Right renal pelvis (tissue), 4 donors: ENCODE results near the gene SSC4D. TPM values are rescaled to one million over a fixed set of nuclear protein-coding genes. Genes with fewer than 3 reads are reported as not detected.
"Not testable (repeated sequence)": the region's sequence is repeated elsewhere in the genome, so short reads cannot be mapped to it uniquely, and the experiment has no call there.

Experiments
- DNase-seq, 4 donors: peaks; one replicate each; pipeline ENCODE4 v3.0.0-alpha.2; 2013; ENCODE audit warnings: low read depth in 4 of 4, low spot score in 3 of 4, missing footprints in 1 of 4
- polyA plus RNA-seq, 4 donors: library from polyadenylated mRNA; unstranded; fragments of 120-200 nt; gene quantifications; one replicate each; pipeline ENCODE4 v1.2.1, GENCODE V29; 2013; ENCODE audit not compliant: insufficient read length in 4 of 4

Gene SSC4D
- polyA plus RNA-seq, 4 donors: 4.3 to 5.2 (median 4.5) TPM

- no peak for DNase-seq
Measured at GRCh38 chr7:76423666-76424412, 14.3 kb upstream of the SSC4D start.

- not testable (repeated sequence) for DNase-seq
Measured at GRCh38 chr7:76421097-76421496, 11.6 kb upstream of the SSC4D start.

- DNase-seq: not testable (repeated sequence)
Measured at GRCh38 chr7:76417654-76418310, 8.3 kb upstream of the SSC4D start.

- no peak for DNase-seq
Measured at GRCh38 chr7:76412249-76412648, 2.8 kb upstream of the SSC4D start.

- no peak for DNase-seq
Measured at GRCh38 chr7:76411626-76412025, 2.1 kb upstream of the SSC4D start.

- DNase-seq: no peak
Measured at GRCh38 chr7:76408121-76408560, 1.4 kb downstream of the SSC4D start.

GRCh38 chr7:76407718-76408117 is 1.8 kb downstream of the SSC4D start:
- no peak for DNase-seq

- DNase-seq: no peak
Measured at GRCh38 chr7:76405738-76406137, 3.8 kb downstream of the SSC4D start.

- DNase-seq: no peak
Measured at GRCh38 chr7:76403780-76404494, 5.6 kb downstream of the SSC4D start.

- not testable (repeated sequence) for DNase-seq
Measured at GRCh38 chr7:76403097-76403496, 6.4 kb downstream of the SSC4D start.

GRCh38 chr7:76400248-76400647 is 9.2 kb downstream of the SSC4D start:
- no peak for DNase-seq

GRCh38 chr7:76397409-76398183 is 11.9 kb downstream of the SSC4D start:
- DNase-seq: peak in 2 of 4 donors; percentile 38 to 54

GRCh38 chr7:76396864-76397263 is 12.6 kb downstream of the SSC4D start:
- no peak for DNase-seq

- peak in 1 of 4 donors; percentile 32 for DNase-seq
Measured at GRCh38 chr7:76395965-76396726, 13.4 kb downstream of the SSC4D start.

- not testable (repeated sequence) for DNase-seq
Measured at GRCh38 chr7:76395605-76395964, 13.9 kb downstream of the SSC4D start.

GRCh38 chr7:76394957-76395356 is 14.5 kb downstream of the SSC4D start:
- DNase-seq: no peak

GRCh38 chr7:76393116-76394031 is 16.1 kb downstream of the SSC4D start:
- peak; percentile 84 to 87 (median 86) for DNase-seq

GRCh38 chr7:76392531-76393115 is 16.9 kb downstream of the SSC4D start:
- no peak for DNase-seq

GRCh38 chr7:76390092-76390491 is 19.4 kb downstream of the SSC4D start:
- DNase-seq: no peak
